ENCODE measurements around the gene EML1. TPM values are rescaled to one million over a fixed set of nuclear protein-coding genes. Genes with fewer than 3 reads are reported as not detected.

EML1 gene
- total RNA-seq, 1 donor from 2014 or later = 36.4 TPM

DNA sequence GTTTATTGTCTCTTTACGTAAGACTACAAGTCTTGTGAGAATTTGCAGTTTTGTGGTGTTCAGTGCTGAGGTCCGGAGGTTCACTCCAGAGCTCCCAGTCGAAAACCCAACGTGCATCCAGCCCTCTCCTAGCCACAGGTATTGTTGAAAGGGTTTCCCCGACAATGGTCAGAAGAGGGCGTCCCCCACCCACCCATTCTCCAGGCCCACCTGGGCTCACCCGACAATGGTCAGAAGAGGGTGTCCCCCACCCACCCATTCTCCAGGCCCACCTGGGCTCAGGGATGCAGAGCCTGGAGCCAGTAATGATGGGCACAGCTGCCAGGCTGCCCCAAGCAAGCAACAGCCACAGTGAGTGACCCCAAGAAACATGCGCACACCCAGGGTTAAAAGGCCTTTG is 145.2 kb downstream of the EML1 start:
- no peaks in the 10 kb centered on the region for H3K4me1 Mint-ChIP-seq (ENCODE audit: low read depth)
- no peak for DNase-seq (ENCODE audit: low spot score)
- no peaks in the 10 kb centered on the region for H3K9me3 Mint-ChIP-seq (ENCODE audit: low read depth)
- H3K36me3 Mint-ChIP-seq (ENCODE audit: low read depth) = peaks cover 19% of the 10 kb centered on the region
- TF ChIP-seq, protein P1, sequence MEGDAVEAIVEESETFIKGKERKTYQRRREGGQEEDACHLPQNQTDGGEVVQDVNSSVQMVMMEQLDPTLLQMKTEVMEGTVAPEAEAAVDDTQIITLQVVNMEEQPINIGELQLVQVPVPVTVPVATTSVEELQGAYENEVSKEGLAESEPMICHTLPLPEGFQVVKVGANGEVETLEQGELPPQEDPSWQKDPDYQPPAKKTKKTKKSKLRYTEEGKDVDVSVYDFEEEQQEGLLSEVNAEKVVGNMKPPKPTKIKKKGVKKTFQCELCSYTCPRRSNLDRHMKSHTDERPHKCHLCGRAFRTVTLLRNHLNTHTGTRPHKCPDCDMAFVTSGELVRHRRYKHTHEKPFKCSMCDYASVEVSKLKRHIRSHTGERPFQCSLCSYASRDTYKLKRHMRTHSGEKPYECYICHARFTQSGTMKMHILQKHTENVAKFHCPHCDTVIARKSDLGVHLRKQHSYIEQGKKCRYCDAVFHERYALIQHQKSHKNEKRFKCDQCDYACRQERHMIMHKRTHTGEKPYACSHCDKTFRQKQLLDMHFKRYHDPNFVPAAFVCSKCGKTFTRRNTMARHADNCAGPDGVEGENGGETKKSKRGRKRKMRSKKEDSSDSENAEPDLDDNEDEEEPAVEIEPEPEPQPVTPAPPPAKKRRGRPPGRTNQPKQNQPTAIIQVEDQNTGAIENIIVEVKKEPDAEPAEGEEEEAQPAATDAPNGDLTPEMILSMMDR (IDR thresholded peaks at IDR 0.05) = no peak
- no peak overlapping the region for H3K27ac Mint-ChIP-seq (ENCODE audit: unreplicated experiment)
- no peak overlapping the region for H3K4me3 Mint-ChIP-seq (ENCODE audit: unreplicated experiment)
- H3K27me3 Mint-ChIP-seq (ENCODE audit: low read depth) = no peaks in the 10 kb centered on the region

DNA sequence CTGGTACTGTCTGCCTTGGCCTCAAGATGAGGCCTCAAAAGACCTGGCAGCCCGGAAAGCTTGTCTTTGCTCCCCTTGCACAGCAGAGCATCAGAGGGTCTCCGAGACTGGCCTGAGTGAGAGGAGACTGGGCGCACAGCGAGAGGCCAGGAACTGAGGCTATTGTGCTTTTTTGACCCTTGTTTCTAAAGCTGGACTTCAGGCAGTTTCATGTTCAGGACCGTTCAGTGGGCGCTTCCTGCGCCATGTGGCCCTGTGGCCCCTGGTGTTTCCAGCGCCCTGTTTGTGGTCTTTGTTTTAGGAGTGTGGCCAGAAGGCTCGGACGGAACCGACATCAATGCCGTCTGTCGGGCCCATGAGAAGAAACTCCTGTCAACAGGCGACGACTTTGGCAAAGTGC is 145.7 kb downstream of the EML1 start:
- H3K27ac Mint-ChIP-seq (ENCODE audit: unreplicated experiment) = no peak overlapping the region
- H3K36me3 Mint-ChIP-seq (ENCODE audit: low read depth) = peaks cover 19% of the 10 kb centered on the region
- no peak for DNase-seq (ENCODE audit: low spot score)
- H3K4me3 Mint-ChIP-seq (ENCODE audit: unreplicated experiment) = no peak overlapping the region
- H3K9me3 Mint-ChIP-seq (ENCODE audit: low read depth) = no peaks in the 10 kb centered on the region
- TF ChIP-seq, protein P1 (IDR thresholded peaks at IDR 0.05) = no peak
- no peaks in the 10 kb centered on the region for H3K4me1 Mint-ChIP-seq (ENCODE audit: low read depth)
- no peaks in the 10 kb centered on the region for H3K27me3 Mint-ChIP-seq (ENCODE audit: low read depth)

DNA sequence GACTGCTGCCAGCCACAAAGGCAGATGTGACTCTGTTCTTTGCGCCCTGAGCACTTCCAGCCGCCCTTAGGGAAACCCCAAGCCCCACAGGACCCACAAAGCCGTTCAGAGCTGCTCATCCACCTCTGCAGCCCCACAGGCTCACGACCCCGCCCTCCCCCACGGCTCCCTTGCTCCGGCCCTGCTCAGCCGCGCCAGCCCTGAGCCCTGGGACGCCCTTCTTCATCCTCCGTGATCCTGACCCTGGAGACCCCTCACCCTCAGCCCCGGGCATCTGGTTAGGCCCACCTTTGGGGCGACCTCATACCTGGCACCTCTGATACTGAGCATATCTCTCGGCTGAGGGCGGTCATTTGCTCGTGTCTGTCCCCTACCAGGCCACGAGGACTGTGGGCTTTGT is 146.2 kb downstream of the EML1 start:
- H3K27ac Mint-ChIP-seq (ENCODE audit: unreplicated experiment) = no peak overlapping the region
- H3K36me3 Mint-ChIP-seq (ENCODE audit: low read depth) = peaks cover 21% of the 10 kb centered on the region
- H3K9me3 Mint-ChIP-seq (ENCODE audit: low read depth) = no peaks in the 10 kb centered on the region
- H3K4me3 Mint-ChIP-seq (ENCODE audit: unreplicated experiment) = no peak overlapping the region
- no peak for DNase-seq (ENCODE audit: low spot score)
- no peaks in the 10 kb centered on the region for H3K27me3 Mint-ChIP-seq (ENCODE audit: low read depth)
- H3K4me1 Mint-ChIP-seq (ENCODE audit: low read depth) = no peaks in the 10 kb centered on the region
- TF ChIP-seq, protein P1 (IDR thresholded peaks at IDR 0.05) = no peak

DNA sequence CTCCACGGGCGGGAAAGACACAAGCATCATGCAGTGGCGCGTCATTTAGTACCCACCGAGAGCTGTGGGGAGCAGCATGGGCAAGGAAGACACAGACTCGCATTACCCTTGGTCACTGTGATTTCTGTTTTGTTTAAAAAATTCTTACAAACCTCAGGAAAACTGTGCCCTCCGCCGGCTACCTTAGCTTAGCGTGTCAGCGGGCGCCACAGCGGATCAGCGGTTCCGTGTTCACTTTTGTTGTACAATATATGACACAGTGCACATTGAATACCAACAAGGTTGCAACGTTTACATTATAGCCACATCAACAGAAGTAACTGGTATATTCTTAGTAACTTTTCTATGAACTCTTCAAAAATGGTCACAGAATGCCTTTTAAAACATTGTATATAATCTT is 146.9 kb downstream of the EML1 start:
- Mint-ChIP-seq H3K36me3 (ENCODE audit: low read depth) (peaks cover 21% of the 10 kb centered on the region), H3K4me3 (ENCODE audit: unreplicated experiment) (no peak overlapping the region), H3K9me3 (ENCODE audit: low read depth) (no peaks in the 10 kb centered on the region), H3K27me3 (ENCODE audit: low read depth) (no peaks in the 10 kb centered on the region), H3K27ac (ENCODE audit: unreplicated experiment) (no peak overlapping the region), H3K4me1 (ENCODE audit: low read depth) (no peaks in the 10 kb centered on the region)
- TF ChIP-seq, protein P1 (IDR thresholded peaks at IDR 0.05) = no peak
- DNase-seq (ENCODE audit: low spot score) = no peak

DNA sequence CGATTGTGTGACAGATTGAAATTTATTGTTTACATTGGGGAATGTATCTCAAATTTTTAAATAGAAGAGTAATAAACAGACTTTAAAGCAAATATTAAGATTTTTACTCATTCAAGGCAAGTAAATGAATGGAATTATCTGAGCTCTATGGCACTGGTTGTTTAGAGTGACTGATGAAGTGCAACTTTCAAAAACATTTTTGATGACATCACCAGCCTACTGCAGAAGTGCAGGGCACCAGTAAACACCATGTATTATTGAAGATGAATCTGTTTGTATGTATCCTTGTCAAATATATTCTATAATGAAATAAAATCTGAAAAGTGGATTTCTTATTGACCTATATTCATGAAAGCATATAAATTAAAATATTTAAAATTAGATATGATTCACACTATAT is 148.0 kb downstream of the EML1 start:
- H3K9me3 Mint-ChIP-seq (ENCODE audit: low read depth) = no peaks in the 10 kb centered on the region
- no peaks in the 10 kb centered on the region for H3K27me3 Mint-ChIP-seq (ENCODE audit: low read depth)
- no peak for DNase-seq (ENCODE audit: low spot score)
- no peaks in the 10 kb centered on the region for H3K4me1 Mint-ChIP-seq (ENCODE audit: low read depth)
- no peak overlapping the region for H3K4me3 Mint-ChIP-seq (ENCODE audit: unreplicated experiment)
- TF ChIP-seq, protein P1 (IDR thresholded peaks at IDR 0.05) = no peak
- H3K36me3 Mint-ChIP-seq (ENCODE audit: low read depth) = peaks cover 21% of the 10 kb centered on the region
- H3K27ac Mint-ChIP-seq (ENCODE audit: unreplicated experiment) = no peak overlapping the region
